Progenitor cell of endocrine pancreas (in vitro differentiated cells): ENCODE data around the gene PARPBP. TPM values are rescaled to one million over a fixed set of nuclear protein-coding genes. Genes with fewer than 3 reads are reported as not detected.
"Not testable (repeated sequence)": the region's sequence is repeated elsewhere in the genome, so short reads cannot be mapped to it uniquely, and the experiment has no call there.

Experiments used
- DNase-seq: peaks from one replicate; pipeline ENCODE4 v3.0.0; 2021; ENCODE audit warnings: low spot score; ENCODE audit not compliant: unreplicated experiment
- H3K27ac Mint-ChIP-seq: 2 replicates; pipeline ENCODE4 v1.8.0; 2021; ENCODE audit warnings: mild to moderate bottlenecking, moderate library complexity, mixed read lengths
- H3K27me3 Mint-ChIP-seq: 2 replicates; pipeline ENCODE4 v1.8.0; 2021; ENCODE audit warnings: mixed read lengths
- H3K36me3 Mint-ChIP-seq: 2 replicates; pipeline ENCODE4 v1.8.0; 2022; ENCODE audit warnings: mixed read lengths; ENCODE audit not compliant: insufficient read depth
- H3K4me1 Mint-ChIP-seq: 2 replicates; pipeline ENCODE4 v1.8.0; 2021; ENCODE audit warnings: low read depth, mixed read lengths
- H3K4me3 Mint-ChIP-seq: 2 replicates; pipeline ENCODE4 v1.8.0; 2021; ENCODE audit warnings: low read depth, mild to moderate bottlenecking, moderate library complexity, mixed read lengths
- H3K9me3 Mint-ChIP-seq: 2 replicates; pipeline ENCODE4 v1.8.0; 2021; ENCODE audit warnings: low read depth, mixed read lengths
- CTCF ChIP-seq: fragments of 200-600 bp; sonication (generic); IDR thresholded peaks from one replicate; pipeline ENCODE4 v1.5.0; 2021; ENCODE audit warnings: antibody characterized with exemption, mild to moderate bottlenecking; ENCODE audit not compliant: unreplicated experiment
- total RNA-seq: library from RNA; stranded (reverse); gene quantifications from 2 replicates; pipeline ENCODE4 v1.2.1, GENCODE V29; 2021

PARPBP gene
- total RNA-seq, 1 donor from 2014 or later: 17.0 TPM

- Mint-ChIP-seq H3K9me3 (peaks cover 13% of the 10 kb centered on the region), H3K36me3 (peaks cover 27% of the 10 kb centered on the region)
- not testable (repeated sequence) for H3K27ac Mint-ChIP-seq, DNase-seq, H3K27me3 Mint-ChIP-seq, H3K4me1 Mint-ChIP-seq, H3K4me3 Mint-ChIP-seq
Measured at GRCh38 chr12:102142866-102143373, 22.9 kb downstream of the PARPBP start.

DNA sequence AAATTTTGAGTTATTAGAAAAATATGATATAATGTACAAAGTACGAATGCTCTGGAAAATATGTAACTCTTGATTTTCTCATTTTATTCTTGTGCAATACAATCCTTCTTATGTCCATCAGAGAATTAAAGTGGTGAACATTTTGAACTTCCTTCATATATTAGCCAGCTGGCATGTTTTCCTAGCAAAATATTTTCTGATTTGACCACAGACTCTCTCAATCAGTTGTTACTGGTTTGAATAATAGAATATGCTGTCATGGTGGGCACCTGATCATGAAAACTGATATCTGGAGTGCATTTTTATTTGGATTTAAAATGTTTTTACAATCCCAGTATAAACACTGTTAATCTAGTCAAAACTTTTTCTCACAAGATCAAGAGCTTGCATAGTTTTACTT is 24.2 kb downstream of the PARPBP start:
- no peak overlapping the region for H3K4me3 Mint-ChIP-seq
- H3K27me3 Mint-ChIP-seq: no peaks in the 10 kb centered on the region

DNA sequence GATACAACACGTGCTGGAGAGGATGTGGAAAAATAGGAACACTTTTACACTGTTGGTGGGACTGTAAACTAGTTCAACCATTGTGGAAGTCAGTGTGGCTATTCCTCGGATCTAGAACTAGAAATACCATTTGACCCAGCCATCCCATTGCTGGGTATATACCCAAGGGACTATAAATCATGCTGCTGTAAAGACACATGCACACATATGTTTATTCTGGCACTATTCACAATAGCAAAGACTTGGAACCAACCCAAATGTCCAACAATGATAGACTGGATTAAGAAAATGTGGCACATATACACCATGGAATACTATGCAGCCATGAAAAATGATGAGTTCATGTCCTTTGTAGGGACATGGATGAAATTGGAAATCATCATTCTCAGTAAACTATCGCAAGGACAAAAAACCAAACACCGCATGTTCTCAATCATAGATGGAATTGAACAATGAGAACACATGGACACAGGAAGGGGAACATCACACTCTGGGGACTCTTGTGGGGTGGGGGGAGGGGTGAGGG is 27.1 kb downstream of the PARPBP start:
- H3K36me3 Mint-ChIP-seq, DNase-seq, H3K27ac Mint-ChIP-seq, H3K27me3 Mint-ChIP-seq, H3K9me3 Mint-ChIP-seq, H3K4me1 Mint-ChIP-seq, H3K4me3 Mint-ChIP-seq: not testable (repeated sequence)

More for the DNA sequence above, 24.2 kb downstream of the PARPBP start:
- TF ChIP-seq CTCF: no peak
- no peak for DNase-seq
- Mint-ChIP-seq H3K36me3 (peaks cover 17% of the 10 kb centered on the region), H3K4me1 (no peaks in the 10 kb centered on the region), H3K27ac (no peak overlapping the region), H3K9me3 (peaks cover 10% of the 10 kb centered on the region)

DNA sequence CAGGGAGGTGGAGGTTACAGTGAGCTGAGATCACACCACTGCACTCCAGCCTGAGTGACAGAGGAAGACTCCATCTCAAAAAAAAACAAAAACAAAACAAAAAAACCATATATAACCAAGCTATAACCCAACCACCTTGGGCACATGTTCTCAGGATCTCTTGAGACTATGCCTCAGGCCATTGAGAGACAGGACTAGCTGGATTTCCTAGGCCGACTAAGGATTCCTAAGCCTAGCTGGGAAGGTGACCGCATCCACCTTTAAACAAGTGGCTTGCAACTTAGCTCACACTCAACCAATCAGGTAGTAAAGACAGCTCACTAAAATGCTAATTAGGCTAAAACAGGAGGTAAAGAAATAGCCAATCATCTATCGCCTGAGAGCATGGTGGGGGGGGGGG is 35.2 kb downstream of the PARPBP start:
- not testable (repeated sequence) for H3K27ac Mint-ChIP-seq, DNase-seq, H3K4me1 Mint-ChIP-seq, H3K4me3 Mint-ChIP-seq, H3K36me3 Mint-ChIP-seq, H3K27me3 Mint-ChIP-seq, H3K9me3 Mint-ChIP-seq

DNA sequence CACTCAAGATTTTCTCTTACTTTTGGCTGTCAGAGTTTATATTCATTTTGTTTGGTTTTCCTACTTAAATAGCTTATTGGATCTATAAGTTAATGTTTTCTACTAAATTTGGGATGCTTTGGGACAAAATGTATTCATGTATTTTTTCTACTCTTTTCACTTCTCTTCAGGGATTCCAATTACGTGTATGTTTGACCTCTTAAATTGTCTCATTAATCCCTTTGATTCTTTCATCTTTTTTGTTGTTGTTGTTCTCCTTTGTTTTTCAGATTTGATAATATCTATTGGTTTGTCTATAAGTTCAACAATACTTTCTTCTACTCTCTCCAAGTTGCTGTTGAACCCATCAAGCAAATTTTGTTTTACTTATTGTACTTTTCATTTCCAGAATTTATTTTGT is 43.4 kb downstream of the PARPBP start:
- H3K9me3 Mint-ChIP-seq: no peaks in the 10 kb centered on the region
- H3K27me3 Mint-ChIP-seq: no peaks in the 10 kb centered on the region
- no peaks in the 10 kb centered on the region for H3K36me3 Mint-ChIP-seq
- TF ChIP-seq CTCF: no peak
- H3K4me1 Mint-ChIP-seq: no peaks in the 10 kb centered on the region
- no peak overlapping the region for H3K4me3 Mint-ChIP-seq
- no peak overlapping the region for H3K27ac Mint-ChIP-seq
- no peak for DNase-seq

- Mint-ChIP-seq H3K4me1 (no peaks in the 10 kb centered on the region), H3K27me3 (no peaks in the 10 kb centered on the region), H3K9me3 (no peaks in the 10 kb centered on the region), H3K36me3 (peaks cover 3% of the 10 kb centered on the region), H3K4me3 (no peak overlapping the region), H3K27ac (no peak overlapping the region)
- DNase-seq: no peak
- no peak for TF ChIP-seq CTCF
Measured at GRCh38 chr12:102167821-102168604, 48.0 kb downstream of the PARPBP start.
